IMR-90 (cell line): ENCODE results near the gene FAM47E.

Experiments
- BHLHE40 ChIP-seq: fragments of 150-350 bp; IDR thresholded peaks from 2 replicates; pipeline ENCODE4 v1.6.1; 2016; ENCODE audit warnings: mild to moderate bottlenecking, low read depth, low read length
- CEBPB ChIP-seq: IDR thresholded peaks from 2 replicates; pipeline ENCODE4 v1.6.1; 2012; ENCODE audit warnings: low read depth, low read length, improper control_type of control experiment
- CHD1 ChIP-seq: IDR thresholded peaks from 2 replicates; pipeline ENCODE4 v1.6.1; 2012; ENCODE audit warnings: low read depth, low read length, improper control_type of control experiment
- CTCF ChIP-seq: conservative IDR thresholded peaks from 2 replicates; pipeline ENCODE4 v1.5.1; 2012; ENCODE audit warnings: mild to moderate bottlenecking, low read depth, low read length, improper control_type of control experiment
- ELK1 ChIP-seq: fragments of 150-350 bp; IDR thresholded peaks from 2 replicates; pipeline ENCODE4 v1.6.1; 2016; ENCODE audit warnings: low read depth, mild to moderate bottlenecking, low read length, moderate library complexity, borderline replicate concordance
- FOS ChIP-seq: fragments of 150-350 bp; IDR thresholded peaks from 2 replicates; pipeline ENCODE4 v1.6.1; 2016; ENCODE audit warnings: low read depth, low read length
- MAFK ChIP-seq: IDR thresholded peaks from 2 replicates; pipeline ENCODE4 v1.6.1; 2012; ENCODE audit warnings: low read depth, low read length, improper control_type of control experiment
- MXI1 ChIP-seq: IDR thresholded peaks from 2 replicates; pipeline ENCODE4 v1.6.1; 2012; ENCODE audit warnings: low read depth, mild to moderate bottlenecking, low read length, moderate library complexity, borderline replicate concordance
- POLR2A ChIP-seq: IDR thresholded peaks from 2 replicates; pipeline ENCODE4 v1.6.1; 2012; ENCODE audit warnings: mild to moderate bottlenecking, low read depth, low read length
- RAD21 ChIP-seq: IDR thresholded peaks from 2 replicates; pipeline ENCODE4 v1.6.1; 2012; ENCODE audit warnings: low read length, improper control_type of control experiment
- RCOR1 ChIP-seq: IDR thresholded peaks from 2 replicates; pipeline ENCODE4 v1.6.1; 2012; ENCODE audit warnings: mild to moderate bottlenecking, low read length, improper control_type of control experiment; ENCODE audit not compliant: insufficient replicate concordance
- RFX5 ChIP-seq: IDR thresholded peaks from 2 replicates; pipeline ENCODE4 v1.8.0; 2012; ENCODE audit warnings: low read depth, mild to moderate bottlenecking, low read length, moderate library complexity
- SMC3 ChIP-seq: fragments of 150-350 bp; IDR thresholded peaks from 2 replicates; pipeline ENCODE4 v1.6.1; 2016; ENCODE audit warnings: low read depth, mild to moderate bottlenecking, antibody characterized with exemption, low read length, moderate library complexity
- USF2 ChIP-seq: fragments of 150-350 bp; IDR thresholded peaks from 2 replicates; pipeline ENCODE4 v1.6.1; 2017; ENCODE audit warnings: mild to moderate bottlenecking, antibody characterized with exemption, low read length, low read depth

GRCh38 chr4:76278583-76278982 lies 27.1 kb downstream of the FAM47E start:
- TF ChIP-seq CTCF: no peak
- TF ChIP-seq BHLHE40: no peak
- TF ChIP-seq SMC3: no peak
- TF ChIP-seq POLR2A: no peak
- TF ChIP-seq USF2: no peak
- TF ChIP-seq MXI1: no peak
- no peak for TF ChIP-seq RAD21
- TF ChIP-seq RCOR1: no peak
- no peak for TF ChIP-seq CHD1
- TF ChIP-seq MAFK: no peak
- TF ChIP-seq CEBPB: peak; percentile 49
- TF ChIP-seq ELK1: no peak
- no peak for TF ChIP-seq RFX5
- no peak for TF ChIP-seq FOS
